HUES64 (cell line): ENCODE measurements around the gene TUSC2.
A peak's percentile ranks its signal among the peaks of the same experiment; 100 is the strongest.

Experiments used
- H3K27ac ChIP-seq: 2 replicates; pipeline ENCODE4 v1.7.0; 2013; ENCODE audit warnings: low read depth, low read length, inconsistent platforms
- H3K27me3 ChIP-seq: 2 replicates; pipeline ENCODE4 v1.6.1; 2013; ENCODE audit warnings: mild to moderate bottlenecking, low read length; ENCODE audit not compliant: insufficient read depth
- H3K36me3 ChIP-seq: 2 replicates; pipeline ENCODE4 v1.6.1; 2013; ENCODE audit warnings: mild to moderate bottlenecking, low read length; ENCODE audit not compliant: insufficient read depth
- H3K4me1 ChIP-seq: 2 replicates; pipeline ENCODE4 v1.6.1; 2013; ENCODE audit warnings: mild to moderate bottlenecking, low read length, moderate library complexity; ENCODE audit not compliant: insufficient read depth
- H3K4me3 ChIP-seq: 2 replicates; pipeline ENCODE4 v1.5.1; 2013; ENCODE audit warnings: mild to moderate bottlenecking, low read length, moderate library complexity
- H3K9ac ChIP-seq: 2 replicates; pipeline ENCODE4 v1.6.1; 2013; ENCODE audit warnings: mild to moderate bottlenecking, low read depth, low read length
- H3K9me3 ChIP-seq: 2 replicates; pipeline ENCODE4 v1.6.1; 2013; ENCODE audit warnings: low read depth, low read length; ENCODE audit not compliant: insufficient read depth
- WGBS: fragments of 150-250, 120-280 bp; methylation state at CpG from one replicate; pipeline ENCODE4 v1.1.7; 2013; ENCODE audit warnings: missing lambda C conversion rate; 5-methylcytosine and 5-hydroxymethylcytosine counted together

Gene TUSC2

GRCh38 chr3:50365080-50365841, 37.2 kb upstream of the TUSC2 start:
- WGBS, result 4% methylated on average over 47 of the region's 53 CpGs
- H3K9ac ChIP-seq, result peak overlapping the region; percentile 51
- H3K36me3 ChIP-seq, result no peaks in the 10 kb centered on the region
- H3K27ac ChIP-seq, result no peak overlapping the region
- H3K4me3 ChIP-seq, result peak overlapping the region; percentile 81
- peaks cover 22% of the 10 kb centered on the region for H3K27me3 ChIP-seq
- H3K9me3 ChIP-seq, result no peaks in the 10 kb centered on the region
- H3K4me1 ChIP-seq, result no peaks in the 10 kb centered on the region; the same call in 1 of the 2 replicates

GRCh38 chr3:50364573-50365079, 36.6 kb upstream of the TUSC2 start:
- 8% methylated on average over 48 of the region's 48 CpGs for WGBS
- no peaks in the 10 kb centered on the region for H3K9me3 ChIP-seq
- peaks cover 3% of the 10 kb centered on the region; the same call in 1 of the 2 replicates for H3K4me1 ChIP-seq
- H3K27me3 ChIP-seq, result peaks cover 22% of the 10 kb centered on the region
- peak overlapping the region; percentile 81 for H3K4me3 ChIP-seq
- H3K27ac ChIP-seq, result no peak overlapping the region
- H3K36me3 ChIP-seq, result no peaks in the 10 kb centered on the region
- H3K9ac ChIP-seq, result peak overlapping the region; percentile 74

- Histone ChIP-seq H3K4me1 (peaks cover 11% of the 10 kb centered on the region; the same call in 1 of the 2 replicates), H3K27me3 (peaks cover 14% of the 10 kb centered on the region), H3K9ac (no peak overlapping the region), H3K27ac (no peak overlapping the region), H3K4me3 (peak overlapping the region; percentile 78), H3K36me3 (peaks cover 32% of the 10 kb centered on the region), H3K9me3 (no peaks in the 10 kb centered on the region)
- WGBS, result 30% methylated on average over 8 of the region's 8 CpGs
Measured at GRCh38 chr3:50359760-50360110, 31.7 kb upstream of the TUSC2 start.

GRCh38 chr3:50358911-50359759, 31.1 kb upstream of the TUSC2 start, which contains the start of gene TMEM115:
Gene TMEM115, minus strand, starts transcription at chr3:50359521. Its CDS starts 458 bp downstream, at chr3:50359063.
- H3K27ac ChIP-seq, result peak within 1 kb of the TSS; percentile 58; the same call in 1 of the 2 replicates

GRCh38 chr3:50358355-50358910, 30.4 kb upstream of the TUSC2 start:
- Histone ChIP-seq H3K4me1 (peaks cover 11% of the 10 kb centered on the region; the same call in 1 of the 2 replicates), H3K9me3 (no peaks in the 10 kb centered on the region), H3K9ac (peak overlapping the region; percentile 77), H3K4me3 (peak overlapping the region; percentile 78), H3K36me3 (peaks cover 41% of the 10 kb centered on the region), H3K27me3 (peaks cover 1% of the 10 kb centered on the region; the same call in 1 of the 2 replicates), H3K27ac (no peak overlapping the region)
- 84% methylated on average over 23 of the region's 24 CpGs for WGBS

More at GRCh38 chr3:50358911-50359759, 31.1 kb upstream of the TUSC2 start, which contains the start of gene TMEM115:
- Histone ChIP-seq H3K4me1 (peaks cover 11% of the 10 kb centered on the region; the same call in 1 of the 2 replicates), H3K9me3 (no peaks in the 10 kb centered on the region), H3K36me3 (peaks cover 38% of the 10 kb centered on the region), H3K27me3 (peaks cover 8% of the 10 kb centered on the region), H3K4me3 (peak within 1 kb of the TSS; percentile 78), H3K9ac (peak within 1 kb of the TSS; percentile 77)
- 6% methylated on average over 64 of the region's 64 CpGs for WGBS

GRCh38 chr3:50357481-50357880, 29.5 kb upstream of the TUSC2 start:
- no peak overlapping the region for H3K27ac ChIP-seq
- 97% methylated on average over 1 of the region's 1 CpG for WGBS
- no peaks in the 10 kb centered on the region for H3K27me3 ChIP-seq
- peaks cover 11% of the 10 kb centered on the region; the same call in 1 of the 2 replicates for H3K4me1 ChIP-seq
- H3K9ac ChIP-seq, result peak overlapping the region; percentile 48; the same call in 1 of the 2 replicates
- no peaks in the 10 kb centered on the region for H3K9me3 ChIP-seq
- H3K36me3 ChIP-seq, result peaks cover 45% of the 10 kb centered on the region
- peak overlapping the region; percentile 78; the same call in 1 of the 2 replicates for H3K4me3 ChIP-seq

- Histone ChIP-seq H3K27me3 (no peaks in the 10 kb centered on the region), H3K4me1 (peaks cover 11% of the 10 kb centered on the region; the same call in 1 of the 2 replicates), H3K4me3 (peak overlapping the region; percentile 78; the same call in 1 of the 2 replicates), H3K9ac (no peak overlapping the region), H3K36me3 (peaks cover 45% of the 10 kb centered on the region), H3K27ac (no peak overlapping the region), H3K9me3 (no peaks in the 10 kb centered on the region)
- 86% methylated on average over 5 of the region's 5 CpGs for WGBS
Measured at GRCh38 chr3:50356553-50356952, 28.5 kb upstream of the TUSC2 start.

GRCh38 chr3:50355829-50356552, 28.0 kb upstream of the TUSC2 start:
- Histone ChIP-seq H3K9me3 (no peaks in the 10 kb centered on the region), H3K4me3 (no peak overlapping the region), H3K4me1 (peaks cover 15% of the 10 kb centered on the region; the same call in 1 of the 2 replicates), H3K9ac (no peak overlapping the region), H3K27me3 (no peaks in the 10 kb centered on the region), H3K27ac (no peak overlapping the region), H3K36me3 (peaks cover 45% of the 10 kb centered on the region)
- 86% methylated on average over 5 of the region's 5 CpGs for WGBS

GRCh38 chr3:50354850-50355249, 26.8 kb upstream of the TUSC2 start:
- H3K4me1 ChIP-seq, result peaks cover 13% of the 10 kb centered on the region; the same call in 1 of the 2 replicates
- 95% methylated on average over 7 of the region's 7 CpGs for WGBS
- no peaks in the 10 kb centered on the region for H3K9me3 ChIP-seq
- no peak overlapping the region for H3K27ac ChIP-seq
- H3K27me3 ChIP-seq, result no peaks in the 10 kb centered on the region
- H3K36me3 ChIP-seq, result peaks cover 45% of the 10 kb centered on the region
- no peak overlapping the region for H3K9ac ChIP-seq
- no peak overlapping the region for H3K4me3 ChIP-seq

- 94% methylated on average over 5 of the region's 5 CpGs for WGBS
Measured at GRCh38 chr3:50354186-50354764, 26.3 kb upstream of the TUSC2 start.

More at GRCh38 chr3:50354186-50354764, 26.3 kb upstream of the TUSC2 start:
- peaks cover 11% of the 10 kb centered on the region; the same call in 1 of the 2 replicates for H3K4me1 ChIP-seq
- no peak overlapping the region for H3K4me3 ChIP-seq
- no peaks in the 10 kb centered on the region for H3K9me3 ChIP-seq
- no peak overlapping the region for H3K9ac ChIP-seq
- peaks cover 45% of the 10 kb centered on the region for H3K36me3 ChIP-seq
- no peaks in the 10 kb centered on the region for H3K27me3 ChIP-seq
- no peak overlapping the region for H3K27ac ChIP-seq
